HG03521 (cell line): ENCODE results near the gene MYOM3.

Experiments used
- ATAC-seq: cut with Tn5 transposase; IDR thresholded peaks from one replicate; pipeline ENCODE4 v1.9.1; 2021; ENCODE audit warnings: mild to moderate bottlenecking, moderate library complexity; ENCODE audit not compliant: unreplicated experiment

The MYOM3 gene

DNA sequence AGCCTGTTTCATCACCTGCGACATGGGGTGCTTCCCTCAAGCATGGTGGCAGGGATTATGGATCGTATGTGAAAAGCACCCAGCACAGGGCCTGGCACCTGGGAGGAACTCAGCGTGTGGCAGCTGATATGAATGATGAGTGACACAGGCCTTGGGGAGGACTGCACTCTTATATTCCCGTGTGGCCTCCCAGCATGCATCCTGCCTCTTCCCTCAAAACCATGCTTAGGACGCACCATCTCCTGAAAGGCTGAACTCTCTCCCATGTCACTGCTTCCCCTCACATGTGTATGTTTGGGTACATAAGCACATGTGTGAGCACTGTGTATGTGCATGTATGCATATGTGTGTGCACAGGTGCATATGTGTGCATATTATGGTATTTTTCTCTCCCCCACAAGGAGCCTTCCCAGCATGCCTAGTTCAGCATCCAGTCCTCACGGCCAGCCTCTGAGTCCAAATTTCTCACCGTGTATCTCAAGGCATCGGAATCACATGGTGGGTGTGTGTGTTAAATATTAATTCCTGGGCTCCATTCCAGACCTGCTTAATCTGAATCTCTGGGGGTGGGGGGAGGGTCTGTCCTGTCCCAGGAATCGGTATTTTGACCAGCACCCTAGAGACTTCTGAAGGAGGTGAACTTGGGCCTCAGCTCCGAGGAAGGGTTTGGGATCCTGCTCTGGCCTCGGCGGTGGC is 12.8 kb downstream of the MYOM3 start:
- no peak for ATAC-seq

DNA sequence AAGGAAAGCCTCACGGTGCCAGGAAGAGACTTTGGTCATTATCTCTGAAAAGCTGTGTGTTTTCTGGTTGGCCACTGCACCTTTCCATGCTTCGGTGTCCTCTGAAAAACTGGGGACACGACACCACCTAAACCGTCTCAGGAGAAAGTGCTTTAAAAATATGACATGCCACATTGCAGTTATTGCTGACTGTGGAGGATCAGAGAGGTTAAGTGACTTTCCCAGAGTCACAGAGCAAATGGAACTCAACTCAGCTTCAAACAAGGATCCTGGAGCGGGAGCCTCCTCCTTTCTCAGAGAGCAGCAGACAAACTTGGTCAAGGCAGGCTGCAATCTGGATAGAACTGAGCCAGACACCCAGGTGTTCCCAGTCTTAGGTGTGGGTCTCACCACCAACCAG is 13.8 kb downstream of the MYOM3 start:
- no peak for ATAC-seq

DNA sequence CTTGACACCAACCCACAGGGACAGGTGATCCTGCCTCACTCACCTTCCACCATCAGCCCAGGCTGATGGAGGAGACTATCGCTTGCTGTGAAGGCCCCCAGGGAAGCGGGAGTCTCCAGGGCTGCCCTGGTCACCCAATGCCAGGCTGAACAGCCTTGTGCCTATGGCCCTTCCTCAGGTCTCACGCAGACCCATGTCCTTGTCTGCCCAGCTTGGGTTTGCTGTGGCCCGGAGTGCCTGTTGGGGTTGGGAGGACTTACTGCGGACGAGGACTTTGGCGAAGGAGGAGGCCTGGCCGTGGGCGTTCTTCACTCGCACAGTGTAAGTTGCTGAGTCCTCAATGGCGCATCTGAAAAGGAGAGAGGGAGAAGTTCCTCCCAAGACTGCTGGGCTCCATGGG is 14.3 kb downstream of the MYOM3 start:
- ATAC-seq: no peak

DNA sequence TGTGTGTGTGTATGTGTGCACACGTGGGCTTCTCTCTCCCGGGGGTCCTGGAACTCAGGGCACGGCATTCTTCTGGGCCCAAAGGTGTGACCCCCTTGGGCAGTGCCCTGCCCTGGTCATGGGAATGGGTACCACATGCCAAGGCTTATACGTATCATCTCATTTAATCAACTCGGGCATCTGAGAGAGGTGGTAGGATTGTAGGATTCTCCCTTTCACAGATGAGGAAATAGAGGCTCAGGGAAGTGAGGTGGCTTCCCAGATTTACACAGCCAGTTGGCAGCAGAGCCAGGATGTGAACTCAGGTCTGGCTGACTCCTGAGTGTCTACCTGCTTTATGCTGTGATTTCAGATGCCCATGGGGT is 15.2 kb downstream of the MYOM3 start:
- no peak for ATAC-seq

DNA sequence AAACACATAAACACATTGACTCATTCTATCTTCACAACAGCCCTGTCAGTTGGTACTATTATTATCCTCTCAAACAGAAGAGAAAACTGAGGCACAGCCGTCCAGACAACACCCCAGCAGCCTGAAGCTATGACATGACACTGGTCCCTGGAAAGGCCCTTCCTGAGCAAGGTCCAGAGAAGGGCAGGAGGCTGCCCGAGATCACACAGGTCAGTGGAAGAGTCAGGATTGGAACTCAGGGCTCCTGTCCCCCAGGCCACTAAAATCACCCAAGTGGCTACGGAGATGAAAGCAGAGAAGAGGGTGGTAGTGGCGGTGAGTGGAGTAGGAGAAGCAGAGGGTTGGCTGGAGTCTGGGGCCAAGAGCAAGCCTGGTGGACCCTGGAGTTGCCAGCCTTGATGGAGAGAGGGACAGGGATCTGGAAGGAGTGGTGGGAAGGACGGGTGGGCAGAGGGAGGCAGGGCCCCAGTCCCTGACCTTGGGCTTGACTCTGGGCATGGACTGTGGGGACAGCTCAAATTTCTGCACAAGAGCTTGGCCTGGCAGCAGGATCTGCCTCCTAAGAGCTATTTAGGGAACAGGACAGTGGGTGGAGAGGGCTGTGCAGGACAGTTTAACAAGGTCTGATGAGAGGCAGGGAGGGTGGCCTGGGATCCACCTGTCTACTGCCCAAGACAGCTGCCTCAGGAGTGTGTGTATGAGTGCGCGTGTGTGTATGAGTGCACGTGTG is 15.8 kb downstream of the MYOM3 start:
- no peak for ATAC-seq

DNA sequence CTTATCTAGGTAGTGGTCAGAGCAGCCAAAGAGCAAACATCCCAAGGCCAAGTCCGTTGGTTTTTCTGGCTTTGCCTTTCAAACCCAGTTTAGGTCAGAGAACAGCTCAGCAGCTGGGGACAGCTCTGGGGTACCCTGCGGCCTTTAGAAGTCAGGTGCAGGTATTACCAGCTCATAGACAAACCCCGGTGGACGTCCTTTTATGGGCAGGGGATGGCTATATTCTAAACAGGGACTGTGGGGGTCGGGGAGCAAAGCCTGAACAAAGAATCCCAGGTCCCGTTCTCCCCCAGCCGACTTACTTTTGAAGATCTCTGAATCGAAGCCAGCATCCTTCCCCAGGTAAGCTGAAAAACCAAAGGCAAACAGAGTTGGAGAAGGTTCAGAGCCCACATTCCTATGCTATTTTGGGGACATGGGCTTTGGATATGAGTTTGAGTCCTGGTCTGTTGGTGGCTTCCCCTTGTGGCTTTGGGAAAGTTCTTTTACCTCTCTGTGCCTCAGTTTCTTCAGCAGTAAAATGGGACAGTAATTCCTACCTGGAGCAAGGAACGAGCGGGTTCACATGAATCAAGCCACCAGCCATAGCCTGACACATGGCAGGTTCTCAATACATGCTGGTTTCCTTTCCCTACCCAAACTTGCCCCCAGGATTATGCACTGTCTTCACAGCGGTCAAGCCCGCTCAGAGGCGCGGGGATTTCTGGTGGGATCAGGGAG is 16.6 kb downstream of the MYOM3 start:
- no peak for ATAC-seq

DNA sequence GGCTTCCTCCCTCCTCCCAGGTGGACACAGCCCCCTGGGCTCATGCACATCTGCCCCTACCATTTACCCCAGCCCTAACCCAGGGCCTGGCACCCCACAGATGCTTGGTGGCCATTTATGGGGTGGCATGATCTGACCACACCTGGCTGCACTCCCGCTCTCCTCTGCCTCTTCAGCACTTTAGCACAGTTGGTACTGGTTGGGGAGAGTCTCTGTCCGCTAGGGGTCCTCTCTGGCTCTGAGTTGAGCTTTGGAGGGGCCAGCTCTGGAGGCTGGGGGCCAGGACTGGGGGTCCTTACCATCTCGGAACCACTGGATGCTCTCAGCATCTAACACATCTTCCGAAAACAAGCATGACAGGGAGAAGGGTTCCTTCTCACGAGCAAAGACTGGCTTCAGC is 17.4 kb downstream of the MYOM3 start:
- no peak for ATAC-seq

DNA sequence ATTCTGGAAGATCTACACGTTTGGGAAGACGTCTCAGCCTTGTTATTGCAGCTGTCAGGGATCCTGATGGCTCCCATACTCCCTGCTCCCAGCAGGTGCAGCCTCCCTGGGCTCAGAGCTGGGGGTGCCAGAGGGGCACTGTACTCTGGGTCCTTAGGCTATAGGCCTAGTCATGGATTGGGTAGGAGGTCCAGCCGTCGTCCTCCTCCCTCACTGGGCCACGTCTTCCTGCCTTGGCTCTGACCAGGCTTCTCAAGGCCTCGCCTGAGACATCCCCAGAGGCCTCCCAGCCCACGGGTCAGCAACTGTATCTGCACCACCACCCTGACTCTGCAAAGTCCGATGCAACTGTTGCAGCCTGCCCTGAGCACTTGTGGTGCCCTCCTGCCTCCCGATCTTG is 18.2 kb downstream of the MYOM3 start:
- no peak for ATAC-seq

DNA sequence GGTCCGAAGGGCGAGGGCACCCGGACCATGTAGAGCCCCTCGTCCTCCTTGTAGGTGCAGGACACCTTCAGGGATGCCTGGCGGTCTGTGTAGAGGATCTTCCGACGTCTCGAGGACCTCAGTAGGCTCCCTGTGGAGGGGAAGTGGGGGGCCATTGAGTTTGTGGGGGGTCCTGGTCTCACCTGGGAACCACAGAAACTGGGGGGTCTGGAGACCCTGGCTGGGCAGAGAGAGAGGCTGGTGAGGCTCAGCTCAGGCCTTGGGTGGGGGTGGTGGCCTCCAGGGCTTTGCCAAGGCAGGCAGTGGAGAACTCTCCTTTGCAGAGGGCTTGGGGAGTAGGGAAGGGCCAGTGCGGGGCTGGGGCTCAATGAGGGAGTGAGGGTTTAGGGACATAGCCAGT is 19.0 kb downstream of the MYOM3 start:
- ATAC-seq: no peak

DNA sequence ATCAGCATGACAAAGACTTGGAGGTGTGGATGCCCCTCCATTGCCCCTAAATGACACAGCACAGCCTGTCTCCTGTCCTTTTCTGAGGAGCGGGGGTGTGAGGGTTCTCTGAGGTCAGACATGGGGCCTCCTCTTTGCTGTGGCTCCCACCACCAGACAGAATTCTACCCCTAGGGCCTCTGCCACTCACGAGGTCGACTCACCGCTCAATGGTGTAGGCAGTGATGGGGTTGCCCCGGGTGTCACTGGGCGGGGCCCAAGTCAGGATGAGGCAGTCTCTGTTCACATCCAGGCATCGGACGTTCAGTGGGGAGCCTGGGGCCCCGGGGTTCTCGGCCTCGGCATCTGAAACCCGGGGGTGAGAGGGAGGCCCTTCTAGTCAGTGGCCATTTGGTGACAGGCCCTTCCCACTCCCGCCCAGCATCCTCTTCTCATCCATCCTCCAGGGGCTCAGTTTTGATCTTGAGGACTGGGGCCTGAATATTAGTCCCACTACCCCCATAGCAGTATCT is 19.9 kb downstream of the MYOM3 start:
- no peak for ATAC-seq

DNA sequence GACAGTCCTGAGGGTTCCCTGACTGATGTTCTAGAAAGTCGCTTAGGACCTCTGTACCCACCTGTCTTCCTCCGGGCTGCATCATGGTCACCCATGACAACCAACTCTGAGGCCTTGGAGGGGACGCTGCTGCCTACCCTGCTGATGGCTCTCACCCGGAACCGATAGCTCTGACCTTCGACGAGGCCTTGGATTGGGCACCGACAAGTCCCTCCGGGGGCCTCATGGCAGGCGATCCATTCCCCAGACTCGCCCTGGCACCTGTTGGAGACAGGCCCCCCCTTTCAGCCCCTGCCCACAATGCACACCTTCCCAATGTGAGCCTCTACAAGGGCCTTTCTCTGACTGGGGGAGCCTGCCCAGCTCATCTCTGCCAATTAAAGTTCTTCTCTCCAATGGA is 21.2 kb downstream of the MYOM3 start:
- ATAC-seq: no peak

DNA sequence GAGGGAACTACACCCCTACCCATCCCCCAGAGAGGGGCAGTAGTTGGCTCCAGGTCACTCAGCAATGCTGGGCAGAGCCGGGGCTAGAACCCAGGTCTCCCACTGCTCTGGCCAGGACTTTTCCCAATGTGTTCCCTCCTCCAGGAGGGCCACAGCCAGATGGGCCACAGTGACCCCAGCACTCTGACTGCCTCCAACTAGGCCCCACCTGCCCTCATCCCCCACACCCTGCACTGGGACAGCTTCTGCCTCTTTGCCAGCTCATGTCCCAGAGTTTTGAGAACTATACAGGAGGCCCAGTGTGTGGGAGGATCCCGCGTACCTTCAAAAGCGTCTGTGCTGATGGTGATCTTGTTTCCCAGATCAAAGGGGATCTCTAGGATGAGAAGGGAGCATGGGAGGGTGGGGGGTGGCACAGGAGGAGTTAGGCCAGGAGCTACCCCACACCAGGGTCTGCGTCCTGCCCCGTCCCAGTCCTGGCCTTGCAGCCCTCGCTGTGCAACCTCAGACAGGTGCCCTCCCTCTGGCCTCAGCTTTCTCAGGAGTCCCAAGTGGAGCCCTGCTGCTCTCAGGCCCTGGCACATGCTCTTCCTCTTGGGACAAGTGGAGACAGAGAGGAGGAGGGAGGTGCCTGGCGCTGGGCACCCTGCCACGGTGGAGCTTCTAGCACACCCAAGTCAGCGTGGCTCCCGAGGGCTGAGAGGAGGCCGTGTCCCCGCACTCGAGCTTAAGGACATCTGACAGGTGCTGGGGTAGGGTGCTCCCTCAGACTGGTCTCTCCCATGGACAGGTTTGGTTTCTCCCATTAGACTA is 22.0 kb downstream of the MYOM3 start:
- no peak for ATAC-seq

DNA sequence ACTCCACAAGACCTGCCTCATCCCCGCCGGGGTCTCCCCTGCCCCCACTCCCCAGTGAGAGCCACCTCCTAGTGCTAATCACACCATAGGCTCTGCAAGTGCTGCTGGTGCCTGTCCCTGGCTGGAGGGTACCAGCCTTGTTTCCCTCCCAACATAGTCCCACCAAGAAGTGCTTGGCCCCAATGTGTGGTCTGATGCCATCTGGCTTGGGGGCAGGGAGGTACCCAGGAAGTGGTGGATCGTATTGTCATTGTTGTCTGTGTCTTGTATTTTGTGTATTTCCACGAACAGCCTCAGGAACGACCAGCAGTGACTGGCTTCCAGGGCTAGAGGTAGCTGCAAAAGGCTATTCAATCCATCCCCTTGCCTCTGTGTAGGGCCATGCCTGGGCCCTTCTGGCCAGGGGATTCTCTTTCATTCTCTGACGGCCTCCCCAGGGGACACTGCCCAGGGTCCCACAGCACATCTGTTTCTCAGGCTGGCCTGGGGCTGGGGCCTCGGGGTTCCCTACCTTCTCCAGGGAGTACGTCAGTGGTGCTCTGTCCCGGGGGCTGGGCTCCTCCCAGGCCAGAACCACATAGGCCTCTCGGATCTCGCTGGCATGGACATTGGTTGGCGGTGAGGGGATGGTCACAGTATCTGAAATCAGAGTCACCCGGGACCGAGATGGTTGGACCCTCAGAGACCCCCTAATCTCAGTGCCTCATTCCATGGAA is 22.8 kb downstream of the MYOM3 start:
- ATAC-seq: no peak

DNA sequence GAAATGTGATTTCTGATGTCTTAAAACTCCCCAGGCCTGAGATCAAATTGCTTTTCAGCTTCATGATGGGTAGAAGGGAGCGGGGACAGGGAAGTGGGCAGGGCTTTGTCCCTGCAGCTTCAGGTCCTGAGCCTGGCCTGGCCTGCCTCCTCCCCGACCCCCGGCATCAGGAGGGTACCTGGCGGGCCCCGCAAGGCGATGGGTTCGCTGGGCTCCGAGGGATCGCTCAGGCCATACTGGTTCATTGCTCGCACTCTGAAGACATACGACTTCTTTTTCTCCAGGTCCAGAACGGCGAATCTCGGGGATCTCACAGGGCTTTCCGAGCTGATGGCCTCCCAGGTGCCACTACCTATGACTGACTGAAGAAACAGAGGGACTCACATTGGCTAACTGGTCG is 25.5 kb downstream of the MYOM3 start:
- ATAC-seq: no peak

DNA sequence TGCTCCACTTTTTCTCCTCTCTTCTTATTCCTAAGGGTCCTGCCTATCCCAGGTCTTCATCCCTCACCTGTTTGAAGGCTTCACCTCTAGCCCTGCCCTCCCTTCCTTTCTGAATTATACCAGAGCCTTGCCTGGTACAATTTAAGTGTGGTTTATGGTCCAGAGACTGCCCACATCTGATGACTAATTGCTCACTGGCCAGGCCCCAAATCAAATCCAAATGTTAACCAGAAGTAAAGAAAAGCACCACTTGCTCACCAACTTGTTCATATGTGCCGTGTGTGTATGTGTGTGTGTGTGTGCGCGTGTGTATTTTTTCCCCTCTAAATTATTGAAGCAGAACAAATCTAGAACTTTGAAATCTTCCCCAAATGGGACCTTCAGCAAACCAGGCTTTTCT is 26.4 kb downstream of the MYOM3 start:
- ATAC-seq: no peak

DNA sequence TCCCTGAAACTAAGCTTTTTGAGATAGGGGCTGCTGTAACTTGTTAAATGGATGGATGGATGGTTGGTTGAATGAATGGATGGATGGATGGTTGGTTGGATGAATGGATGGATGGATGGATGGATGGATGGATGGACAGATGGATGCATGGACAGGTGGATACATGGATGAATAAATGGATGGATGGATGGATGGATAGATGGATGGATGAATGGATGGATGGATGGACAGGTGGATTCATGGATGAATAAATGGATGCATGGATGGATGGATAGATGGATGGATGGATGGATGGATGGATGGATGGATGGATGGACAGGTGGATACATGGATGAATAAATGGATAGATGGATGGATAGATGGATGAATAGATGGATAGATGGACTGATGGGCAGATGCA is 26.9 kb downstream of the MYOM3 start:
- ATAC-seq: no peak

DNA sequence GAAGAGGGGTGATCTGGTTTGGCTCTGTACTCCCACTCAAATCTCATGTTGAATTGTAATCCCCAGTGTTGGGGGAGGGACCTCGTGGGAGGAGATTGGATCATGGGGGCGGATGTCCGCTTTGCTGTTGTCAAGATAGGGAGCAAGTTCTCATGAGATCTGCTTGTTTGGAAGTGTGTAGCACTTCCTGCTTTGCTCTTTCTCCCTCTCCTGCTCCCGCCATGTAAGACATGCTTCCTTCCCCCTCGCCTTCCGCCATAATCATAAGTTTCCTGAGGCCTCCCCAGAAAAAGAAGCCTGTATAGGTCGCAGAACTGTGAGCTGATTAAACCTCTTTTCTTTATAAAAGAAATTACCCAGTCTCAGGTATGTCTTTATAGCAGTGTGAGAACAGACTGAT is 27.9 kb downstream of the MYOM3 start:
- no peak for ATAC-seq

DNA sequence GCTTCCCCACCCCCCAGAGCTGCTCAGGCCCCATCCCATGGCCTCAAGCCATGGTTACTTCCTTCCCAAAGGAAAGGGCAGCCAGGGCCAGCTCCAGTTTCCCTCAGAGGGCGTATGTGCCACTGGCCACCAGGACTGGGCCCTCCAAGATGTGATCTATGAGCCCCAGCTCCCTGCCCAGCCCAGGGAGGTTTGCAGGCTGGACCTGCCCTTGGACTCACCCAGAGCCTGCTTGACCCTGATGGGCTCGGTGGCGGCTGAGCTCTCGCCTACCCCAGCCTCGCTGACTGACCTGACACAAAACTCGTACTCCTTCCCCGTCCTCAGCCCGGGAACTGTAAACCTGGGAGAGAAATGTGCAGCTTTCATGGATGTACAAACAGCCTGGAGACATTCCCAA is 29.6 kb downstream of the MYOM3 start:
- no peak for ATAC-seq

DNA sequence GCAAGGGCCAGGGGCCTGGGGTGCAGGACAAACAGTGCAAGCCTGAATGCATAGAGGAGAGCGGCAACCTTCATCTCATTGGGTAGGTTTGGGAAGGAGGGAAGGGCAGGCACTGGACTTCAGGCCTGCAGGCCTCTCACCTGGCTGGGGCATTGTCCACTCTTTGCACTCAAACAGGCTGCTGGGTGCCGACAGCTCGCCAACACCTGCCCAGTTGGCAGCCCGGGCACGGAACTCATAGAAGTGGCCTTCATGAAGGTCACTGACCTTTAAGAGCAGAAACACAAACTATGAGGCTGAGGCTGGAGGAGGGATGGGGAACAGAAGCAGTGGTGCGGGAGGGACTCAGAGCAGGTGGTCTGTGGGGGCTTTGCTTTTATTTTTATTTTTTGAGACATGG is 30.7 kb downstream of the MYOM3 start:
- no peak for ATAC-seq

DNA sequence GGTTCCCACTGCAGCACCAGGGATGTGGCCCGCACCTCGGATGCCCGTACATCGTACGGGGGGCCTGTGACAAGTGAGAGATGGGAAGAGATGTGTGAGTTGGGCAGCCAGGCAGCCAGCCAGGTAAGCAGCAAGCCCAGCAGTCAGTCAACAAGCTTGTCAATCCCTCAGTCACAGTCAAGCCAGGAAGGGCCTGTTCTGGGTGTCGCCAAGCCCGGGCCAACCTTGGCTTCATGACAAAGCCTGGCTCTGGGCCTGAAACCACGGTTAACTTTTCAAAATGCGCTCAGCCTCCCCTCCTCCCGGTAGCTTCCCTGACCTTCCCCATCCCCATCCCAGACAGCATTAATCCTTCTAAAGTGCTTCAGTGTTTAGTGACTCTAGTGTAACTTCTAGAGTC is 31.8 kb downstream of the MYOM3 start:
- no peak for ATAC-seq
